Measurements from ENCODE around the gene ATP6V1C2. TPM values are rescaled to one million over a fixed set of nuclear protein-coding genes. Genes with fewer than 3 reads are reported as not detected.

Gene ATP6V1C2
- total RNA-seq, 1 donor from 2014 or later = 1.1 TPM

GRCh38 chr2:10774394-10774793, 53.0 kb downstream of the ATP6V1C2 start:
- H3K27ac Mint-ChIP-seq = peak overlapping the region; percentile 79
- no peaks in the 10 kb centered on the region for H3K27me3 Mint-ChIP-seq
- H3K4me1 Mint-ChIP-seq (ENCODE audit: unreplicated experiment) = peaks cover 4% of the 10 kb centered on the region
- TF ChIP-seq CTCF (conservative IDR thresholded peaks at IDR 0.05) = no peak
- peaks cover 4% of the 10 kb centered on the region for H3K36me3 Mint-ChIP-seq
- no peak overlapping the region for H3K4me3 Mint-ChIP-seq
- DNase-seq (ENCODE audit: extremely low spot score, unreplicated experiment) = no peak
- no peaks in the 10 kb centered on the region for H3K9me3 Mint-ChIP-seq

- Mint-ChIP-seq H3K36me3 (peaks cover 4% of the 10 kb centered on the region), H3K27ac (peak overlapping the region; percentile 79), H3K27me3 (no peaks in the 10 kb centered on the region), H3K9me3 (no peaks in the 10 kb centered on the region), H3K4me1 (ENCODE audit: unreplicated experiment) (peaks cover 4% of the 10 kb centered on the region), H3K4me3 (no peak overlapping the region)
- TF ChIP-seq CTCF (conservative IDR thresholded peaks at IDR 0.05) = no peak
- DNase-seq (ENCODE audit: extremely low spot score, unreplicated experiment) = no peak
These were observed 53.8 kb downstream of the ATP6V1C2 start for GRCh38 chr2:10775021-10775780.

GRCh38 chr2:10775831-10776230, 54.4 kb downstream of the ATP6V1C2 start:
- H3K9me3 Mint-ChIP-seq = no peaks in the 10 kb centered on the region
- H3K36me3 Mint-ChIP-seq = peaks cover 4% of the 10 kb centered on the region
- H3K27me3 Mint-ChIP-seq = no peaks in the 10 kb centered on the region
- no peak for TF ChIP-seq CTCF (conservative IDR thresholded peaks at IDR 0.05)
- DNase-seq (ENCODE audit: extremely low spot score, unreplicated experiment) = no peak
- H3K27ac Mint-ChIP-seq = no peak overlapping the region
- H3K4me1 Mint-ChIP-seq (ENCODE audit: unreplicated experiment) = peaks cover 4% of the 10 kb centered on the region
- no peak overlapping the region for H3K4me3 Mint-ChIP-seq

GRCh38 chr2:10776231-10776977, 55.0 kb downstream of the ATP6V1C2 start:
- no peak for DNase-seq (ENCODE audit: extremely low spot score, unreplicated experiment)
- peaks cover 4% of the 10 kb centered on the region for H3K36me3 Mint-ChIP-seq
- peaks cover 4% of the 10 kb centered on the region for H3K4me1 Mint-ChIP-seq (ENCODE audit: unreplicated experiment)
- H3K27ac Mint-ChIP-seq = no peak overlapping the region
- no peaks in the 10 kb centered on the region for H3K9me3 Mint-ChIP-seq
- H3K4me3 Mint-ChIP-seq = no peak overlapping the region
- TF ChIP-seq CTCF (conservative IDR thresholded peaks at IDR 0.05) = no peak
- H3K27me3 Mint-ChIP-seq = no peaks in the 10 kb centered on the region

GRCh38 chr2:10777111-10777841, 55.8 kb downstream of the ATP6V1C2 start:
- no peak overlapping the region for H3K27ac Mint-ChIP-seq
- H3K27me3 Mint-ChIP-seq = no peaks in the 10 kb centered on the region
- peak overlapping the region; percentile 39 for H3K4me3 Mint-ChIP-seq
- TF ChIP-seq CTCF (conservative IDR thresholded peaks at IDR 0.05) = no peak
- peaks cover 7% of the 10 kb centered on the region for H3K36me3 Mint-ChIP-seq
- no peaks in the 10 kb centered on the region for H3K9me3 Mint-ChIP-seq
- peaks cover 4% of the 10 kb centered on the region for H3K4me1 Mint-ChIP-seq (ENCODE audit: unreplicated experiment)
- DNase-seq (ENCODE audit: extremely low spot score, unreplicated experiment) = no peak

All from type B pancreatic cell (in vitro differentiated cells).